ENCODE results near the gene HAS3.
"Not testable (repeated sequence)": the region's sequence is repeated elsewhere in the genome, so short reads cannot be mapped to it uniquely, and the experiment has no call there.

Gene HAS3

DNA sequence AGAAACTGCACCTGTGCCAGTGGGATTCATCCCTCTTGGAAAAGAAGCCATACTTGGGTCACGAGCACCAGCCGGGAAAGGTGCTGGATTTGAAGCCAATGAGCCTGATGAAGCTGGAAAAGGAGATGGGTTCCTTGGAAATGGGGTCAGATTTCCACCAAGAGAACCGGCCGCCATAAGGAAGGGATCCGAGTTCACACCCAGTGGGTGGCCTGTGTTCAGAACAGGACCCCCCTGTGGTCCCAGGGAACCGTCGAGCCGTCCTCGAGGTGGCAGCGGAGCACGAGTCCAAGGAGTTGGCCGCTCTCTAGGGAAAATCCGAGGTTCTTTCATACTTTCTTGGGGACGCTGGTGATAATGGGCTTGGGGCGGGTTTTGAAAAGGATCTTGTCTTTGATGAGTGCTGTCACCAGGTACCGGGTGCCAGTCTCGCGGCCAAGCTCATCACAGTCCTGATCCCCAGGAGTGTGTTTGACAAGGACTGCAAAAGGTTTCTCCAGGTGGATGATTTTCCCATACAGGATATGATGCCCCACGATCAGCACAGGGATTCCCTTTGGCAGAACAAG, 14.7 kb downstream of the HAS3 start:
- no peak for TF ChIP-seq MAX (IDR thresholded peaks at IDR 0.05; ENCODE audit: low read depth, low read length)
- no peak for TF ChIP-seq POLR2A (IDR thresholded peaks at IDR 0.05; ENCODE audit: extremely low read depth, insufficient read length)
- TF ChIP-seq CTCF (IDR thresholded peaks at IDR 0.05; ENCODE audit: low read depth, low read length) = no peak
- no peak for TF ChIP-seq MYC (IDR thresholded peaks at IDR 0.05; ENCODE audit: low read depth, low read length)
- no peak overlapping the region for H3K4me3 ChIP-seq (ENCODE audit: low read depth, low read length)
- no peak for DNase-seq (ENCODE audit: low read depth)

- no peak for TF ChIP-seq MYC (IDR thresholded peaks at IDR 0.05; ENCODE audit: low read depth, low read length)
- peak; percentile 58 for TF ChIP-seq CTCF (IDR thresholded peaks at IDR 0.05; ENCODE audit: low read depth, low read length)
- no peak overlapping the region for H3K4me3 ChIP-seq (ENCODE audit: low read depth, low read length)
- peak; percentile 81 for DNase-seq (ENCODE audit: low read depth)
Observed at GRCh38 chr16:69123910-69124309, 18.5 kb downstream of the HAS3 start.

DNA sequence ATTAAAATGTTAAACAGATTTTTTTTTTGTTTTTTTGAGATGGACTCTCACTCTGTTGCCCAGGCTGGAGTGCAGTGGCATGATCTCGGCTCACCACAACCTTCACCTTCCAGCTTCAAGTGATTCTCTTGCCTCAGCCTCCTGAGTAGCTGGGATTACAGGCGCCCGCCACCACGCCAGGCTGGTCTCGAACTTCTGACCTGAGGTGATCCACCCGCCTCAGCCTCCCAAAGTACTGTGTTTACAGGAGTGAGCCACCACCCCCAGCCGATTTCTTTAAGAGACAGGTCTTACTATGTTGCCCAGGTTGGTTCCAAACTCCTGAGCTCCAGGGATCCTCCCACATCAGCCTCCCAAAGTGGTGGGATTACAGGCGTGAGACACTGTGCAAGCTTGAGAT, 19.0 kb downstream of the HAS3 start:
- not testable (repeated sequence) for H3K4me3 ChIP-seq (ENCODE audit: low read depth, low read length); DNase-seq (ENCODE audit: low read depth)

- H3K4me3 ChIP-seq (ENCODE audit: low read depth, low read length); DNase-seq (ENCODE audit: low read depth): not testable (repeated sequence)
Observed at GRCh38 chr16:69124961-69125360, 19.5 kb downstream of the HAS3 start.

DNA sequence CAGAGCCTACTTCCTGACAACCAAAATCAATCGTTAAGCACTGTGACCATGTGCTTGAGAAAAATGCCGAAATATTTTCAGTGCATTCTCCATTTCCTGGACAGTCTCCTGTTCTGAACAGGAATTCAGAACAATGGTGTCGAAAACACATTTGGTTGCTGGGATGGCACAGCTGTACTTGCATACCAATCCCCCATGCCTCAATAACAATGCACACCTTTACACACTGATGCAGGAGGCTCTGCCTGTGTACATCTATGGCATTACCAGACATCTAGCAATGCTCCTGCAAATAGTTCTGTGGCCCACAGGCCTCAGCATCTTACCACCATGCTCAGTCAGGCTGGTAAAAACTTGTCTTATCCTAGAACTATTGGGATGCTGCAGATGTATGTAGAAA, 20.8 kb downstream of the HAS3 start:
- TF ChIP-seq MAX (IDR thresholded peaks at IDR 0.05; ENCODE audit: low read depth, low read length) = no peak
- no peak for TF ChIP-seq MYC (IDR thresholded peaks at IDR 0.05; ENCODE audit: low read depth, low read length)
- no peak for TF ChIP-seq CTCF (IDR thresholded peaks at IDR 0.05; ENCODE audit: low read depth, low read length)
- TF ChIP-seq POLR2A (IDR thresholded peaks at IDR 0.05; ENCODE audit: extremely low read depth, insufficient read length) = no peak
- no peak for DNase-seq (ENCODE audit: low read depth)

GRCh38 chr16:69126801-69127200, 21.3 kb downstream of the HAS3 start:
- DNase-seq (ENCODE audit: low read depth); H3K4me3 ChIP-seq (ENCODE audit: low read depth, low read length): not testable (repeated sequence)

More for the DNA sequence above, 20.8 kb downstream of the HAS3 start:
- H3K4me3 ChIP-seq (ENCODE audit: low read depth, low read length) = no peak overlapping the region

DNA sequence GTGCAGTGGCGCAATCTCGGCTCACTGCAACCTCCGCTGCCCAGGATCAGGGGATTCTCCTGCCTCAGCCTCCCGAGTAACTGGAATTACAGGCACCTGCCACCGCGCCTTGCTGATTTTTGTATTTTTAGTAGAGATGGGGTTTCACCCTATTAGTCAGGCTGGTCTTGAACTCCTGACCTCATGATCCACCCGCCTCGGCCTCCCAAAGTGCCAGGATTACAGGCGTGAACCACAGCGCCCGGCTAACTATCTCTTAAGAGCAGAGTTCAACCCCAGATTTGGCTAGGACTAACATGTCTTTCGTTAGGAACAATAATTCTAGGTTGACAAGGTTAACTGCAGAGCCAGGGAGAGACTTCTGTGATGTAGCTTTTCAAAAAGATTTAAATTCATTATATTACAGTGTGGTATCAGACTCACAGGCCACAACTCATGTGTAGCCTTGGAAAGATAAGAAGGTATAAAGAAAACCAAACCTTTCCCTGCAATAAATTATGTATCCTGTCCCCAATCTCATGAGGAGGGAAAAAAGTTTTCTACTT, 22.6 kb downstream of the HAS3 start:
- TF ChIP-seq CTCF (IDR thresholded peaks at IDR 0.05; ENCODE audit: low read depth, low read length) (no peak), MYC (IDR thresholded peaks at IDR 0.05; ENCODE audit: low read depth, low read length) (no peak), POLR2A (IDR thresholded peaks at IDR 0.05; ENCODE audit: extremely low read depth, insufficient read length) (no peak), MAX (IDR thresholded peaks at IDR 0.05; ENCODE audit: low read depth, low read length) (no peak)
- no peak overlapping the region for H3K4me3 ChIP-seq (ENCODE audit: low read depth, low read length)
- DNase-seq (ENCODE audit: low read depth) = no peak

GRCh38 chr16:69130461-69130860, 25.0 kb downstream of the HAS3 start:
- no peak for DNase-seq (ENCODE audit: low read depth)
- peak overlapping the region; percentile 95 for H3K4me3 ChIP-seq (ENCODE audit: low read depth, low read length)
- no peak for TF ChIP-seq CTCF (IDR thresholded peaks at IDR 0.05; ENCODE audit: low read depth, low read length)
- TF ChIP-seq MAX (IDR thresholded peaks at IDR 0.05; ENCODE audit: low read depth, low read length) = no peak
- no peak for TF ChIP-seq MYC (IDR thresholded peaks at IDR 0.05; ENCODE audit: low read depth, low read length)
- no peak for TF ChIP-seq POLR2A (IDR thresholded peaks at IDR 0.05; ENCODE audit: extremely low read depth, insufficient read length)
